OCI-LY7 (cell line): ENCODE measurements around the gene THBS4.

Source experiments
- EZH2phosphoT487 ChIP-seq: fragments of 200-600 bp; sonication (generic); IDR thresholded peaks from 2 replicates; pipeline ENCODE4 v1.6.1; 2018; ENCODE audit warnings: low read depth, borderline replicate concordance, mild to moderate bottlenecking, mixed run types, antibody characterized with exemption, low read length, moderate library complexity, mixed read lengths
- TF ChIP-seq, protein P1 (sequence below): fragments of 200-600 bp; sonication (generic); conservative IDR thresholded peaks from 2 replicates; pipeline ENCODE4 v1.5.1; 2014; ENCODE audit warnings: mild to moderate bottlenecking, antibody characterized with exemption, low read length, moderate library complexity, mixed read lengths

DNA sequence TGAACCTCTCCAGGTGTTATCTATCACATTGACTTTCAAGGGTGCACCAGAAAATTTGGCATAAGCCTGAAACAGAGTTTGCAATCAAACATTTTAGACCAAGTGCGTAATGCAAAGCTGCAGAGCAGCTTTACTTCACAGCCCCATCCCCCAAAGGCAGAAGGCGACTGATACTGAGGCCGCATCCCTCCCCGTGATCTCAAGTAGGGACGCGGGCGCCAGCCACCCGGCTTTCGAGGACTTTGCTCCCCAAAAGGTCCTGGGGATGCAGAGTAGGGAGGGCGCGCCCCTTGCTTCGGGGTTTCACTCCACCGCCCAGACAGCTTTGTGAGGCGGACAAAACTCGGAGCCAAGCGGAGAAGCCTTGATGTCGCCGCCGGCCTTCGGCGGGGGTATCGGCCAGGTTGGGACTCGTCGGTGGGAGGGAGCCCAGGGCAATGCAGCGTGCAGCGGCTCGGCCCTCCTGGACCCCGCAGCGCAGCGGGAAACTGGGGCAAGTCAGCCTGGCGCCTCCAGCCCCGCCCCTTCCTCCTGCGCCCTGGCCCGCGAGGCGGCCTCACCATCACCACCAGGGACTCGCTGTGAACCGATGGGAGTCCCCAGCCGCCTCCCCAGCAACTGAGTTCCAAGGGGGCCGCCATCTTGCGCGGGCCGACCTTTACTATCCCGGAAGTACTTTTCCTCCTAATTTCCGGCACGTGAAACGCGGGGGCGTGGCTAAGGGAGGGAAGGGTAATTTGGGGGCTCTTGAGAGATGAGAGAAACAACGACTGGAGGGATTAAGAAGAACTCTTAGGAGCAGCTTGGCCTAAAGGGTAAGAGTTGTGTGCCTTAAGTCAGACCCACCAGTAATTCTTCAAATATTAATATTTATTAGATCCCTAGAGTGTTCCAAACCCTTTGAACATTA is 44.3 kb upstream of the THBS4 start, which contains the start of gene MTX3:
- TF ChIP-seq, protein P1, sequence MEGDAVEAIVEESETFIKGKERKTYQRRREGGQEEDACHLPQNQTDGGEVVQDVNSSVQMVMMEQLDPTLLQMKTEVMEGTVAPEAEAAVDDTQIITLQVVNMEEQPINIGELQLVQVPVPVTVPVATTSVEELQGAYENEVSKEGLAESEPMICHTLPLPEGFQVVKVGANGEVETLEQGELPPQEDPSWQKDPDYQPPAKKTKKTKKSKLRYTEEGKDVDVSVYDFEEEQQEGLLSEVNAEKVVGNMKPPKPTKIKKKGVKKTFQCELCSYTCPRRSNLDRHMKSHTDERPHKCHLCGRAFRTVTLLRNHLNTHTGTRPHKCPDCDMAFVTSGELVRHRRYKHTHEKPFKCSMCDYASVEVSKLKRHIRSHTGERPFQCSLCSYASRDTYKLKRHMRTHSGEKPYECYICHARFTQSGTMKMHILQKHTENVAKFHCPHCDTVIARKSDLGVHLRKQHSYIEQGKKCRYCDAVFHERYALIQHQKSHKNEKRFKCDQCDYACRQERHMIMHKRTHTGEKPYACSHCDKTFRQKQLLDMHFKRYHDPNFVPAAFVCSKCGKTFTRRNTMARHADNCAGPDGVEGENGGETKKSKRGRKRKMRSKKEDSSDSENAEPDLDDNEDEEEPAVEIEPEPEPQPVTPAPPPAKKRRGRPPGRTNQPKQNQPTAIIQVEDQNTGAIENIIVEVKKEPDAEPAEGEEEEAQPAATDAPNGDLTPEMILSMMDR, result no peak; the same call in 1 of the 2 replicates
- TF ChIP-seq EZH2phosphoT487, result no peak
